CD4-positive, CD25-positive, alpha-beta regulatory T cell (primary cell): Measurements from ENCODE around the gene SH3RF1. TPM values are rescaled to one million over a fixed set of nuclear protein-coding genes. Genes with fewer than 3 reads are reported as not detected.

Experiments
- ATAC-seq, 2 donors: fragments of 150-1000 bp; cut with Tn5 transposase; one replicate each; pipeline ENCODE4 v1.10.0; 2021; ENCODE audit warnings: low read depth in 2 of 2, moderate number of reproducible peaks in 2 of 2, moderate library complexity in 1 of 2
- DNase-seq, 3 donors: peaks; one replicate each; pipeline versions ENCODE4 v3.0.0 to v3.0.0-alpha.2; 2012 to 2022; ENCODE audit warnings: mixed read lengths in 1 of 3
- H3K27ac ChIP-seq: one replicate; pipeline ENCODE4 v1.7.0; 2013; ENCODE audit warnings: mild to moderate bottlenecking, low read length; ENCODE audit not compliant: insufficient read depth, poor library complexity, severe bottlenecking
- H3K27me3 ChIP-seq: one replicate; pipeline ENCODE4 v1.7.0; 2013; ENCODE audit warnings: low read length; ENCODE audit not compliant: control insufficient read depth, insufficient read depth
- H3K36me3 ChIP-seq: one replicate; pipeline ENCODE4 v1.7.0; 2013; ENCODE audit warnings: mild to moderate bottlenecking, low read length, moderate library complexity; ENCODE audit not compliant: control insufficient read depth, insufficient read depth
- H3K4me1 ChIP-seq: 2 replicates; pipeline ENCODE4 v1.7.0; 2013; ENCODE audit warnings: mild to moderate bottlenecking, low read length; ENCODE audit not compliant: insufficient read depth, control insufficient read depth, poor library complexity, severe bottlenecking
- H3K4me3 ChIP-seq: one replicate; pipeline ENCODE4 v1.7.0; 2013; ENCODE audit warnings: low read depth, mild to moderate bottlenecking, low read length, moderate library complexity
- H3K9me3 ChIP-seq, 2 experiments: 1 replicate in 1 of 2; 2 replicates in 1 of 2; pipeline ENCODE4 v1.7.0; 2013; ENCODE audit warnings: low read length in 2 of 2, mild to moderate bottlenecking in 1 of 2, moderate library complexity in 1 of 2; ENCODE audit not compliant: control insufficient read depth in 2 of 2
- H3K27ac Mint-ChIP-seq, 3 donors: one replicate each; pipeline ENCODE4 v1.8.0; 2020 to 2022; ENCODE audit warnings: mild to moderate bottlenecking in 3 of 3, mixed read lengths in 3 of 3, moderate library complexity in 2 of 3
- H3K27me3 Mint-ChIP-seq: one replicate; pipeline ENCODE4 v1.8.0; 2022; ENCODE audit warnings: mild to moderate bottlenecking, mixed read lengths
- H3K36me3 Mint-ChIP-seq: one replicate; pipeline ENCODE4 v1.8.0; 2020; ENCODE audit warnings: mixed read lengths
- H3K4me1 Mint-ChIP-seq, 4 donors: one replicate each; pipeline ENCODE4 v1.8.0; 2020 to 2022; ENCODE audit warnings: mixed read lengths in 4 of 4, mild to moderate bottlenecking in 1 of 4
- H3K4me3 Mint-ChIP-seq, 4 donors: one replicate each; pipeline ENCODE4 v1.8.0; 2020 to 2022; ENCODE audit warnings: mild to moderate bottlenecking in 4 of 4, mixed read lengths in 4 of 4, moderate library complexity in 3 of 4
- H3K9me3 Mint-ChIP-seq, 7 donors: one replicate each; pipeline ENCODE4 v1.8.0; 2020 to 2022; ENCODE audit warnings: mixed read lengths in 7 of 7, mild to moderate bottlenecking in 3 of 7, moderate library complexity in 2 of 7
- polyA plus RNA-seq, 4 donors: library from polyadenylated mRNA; unstranded; fragments of 300-500 nt; fragmentation: Illumina TruSeq; gene quantifications; one replicate each; pipeline ENCODE4 v1.2.3, GENCODE V29; 2021
- total RNA-seq: library from RNA; stranded (reverse); gene quantifications from one replicate; pipeline ENCODE4 v1.2.3, GENCODE V29; 2022

The SH3RF1 gene
- total and polyA plus RNA-seq, 5 donors from 2014 or later, result 0.69 TPM; not detected in 4

GRCh38 chr4:169099771-169100180, 171.0 kb downstream of the SH3RF1 start:
- Mint-ChIP-seq H3K27ac (no peak overlapping the region), H3K27me3 (peaks cover 4% of the 10 kb centered on the region), H3K9me3 (peaks cover 0 to 6% (median 0%) of the 10 kb centered on the region in 7 donors), H3K4me3 (no peak overlapping the region), H3K36me3 (no peaks in the 10 kb centered on the region), H3K4me1 (no peaks in the 10 kb centered on the region)
- no peaks in the 10 kb centered on the region for H3K9me3 ChIP-seq
- DNase-seq, result no peak
- H3K27me3 ChIP-seq, result peaks cover 2% of the 10 kb centered on the region
- no peak overlapping the region for H3K4me3 ChIP-seq
- H3K36me3 ChIP-seq, result no peaks in the 10 kb centered on the region
- no peak overlapping the region for H3K27ac ChIP-seq
- no peaks in the 10 kb centered on the region for H3K4me1 ChIP-seq
- no peak for ATAC-seq

DNA sequence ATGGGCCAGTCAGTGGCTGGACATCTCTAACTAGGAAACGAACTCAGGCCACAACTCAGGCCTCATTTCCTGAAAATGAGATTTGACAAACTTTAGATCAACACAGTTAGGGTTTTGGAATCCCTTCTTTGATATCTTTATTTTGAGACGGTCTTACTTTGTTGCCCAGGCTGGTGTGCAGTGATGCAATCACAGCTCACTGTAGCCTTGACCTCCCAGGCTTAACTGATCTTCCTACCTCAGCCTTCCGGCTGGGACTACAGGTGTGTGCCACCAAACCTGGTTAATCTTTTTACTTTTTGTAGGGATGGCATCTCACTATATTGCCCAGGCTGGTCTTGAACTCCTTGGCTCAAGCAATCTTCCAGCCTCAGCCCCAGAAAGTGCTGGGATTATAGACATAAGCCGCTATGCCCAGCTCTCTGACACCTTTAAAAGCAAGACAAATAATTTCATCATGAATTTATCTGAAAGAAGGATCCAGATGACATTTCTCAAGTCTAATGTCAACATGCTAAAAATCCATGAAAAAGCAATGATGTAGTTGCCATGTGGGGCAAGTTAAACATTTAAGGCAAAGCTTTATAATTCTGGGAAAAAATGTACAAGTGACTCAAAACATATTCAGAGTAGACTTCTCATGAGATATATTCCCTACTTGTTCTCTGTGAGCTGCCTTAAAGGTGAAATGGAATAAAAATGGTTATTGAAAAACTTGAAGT, 171.6 kb downstream of the SH3RF1 start:
- Histone ChIP-seq H3K9me3 (no peaks in the 10 kb centered on the region), H3K27ac (no peak overlapping the region), H3K4me3 (no peak overlapping the region), H3K27me3 (peaks cover 2% of the 10 kb centered on the region), H3K36me3 (no peaks in the 10 kb centered on the region), H3K4me1 (no peaks in the 10 kb centered on the region)
- Mint-ChIP-seq H3K4me3 (no peak overlapping the region), H3K27ac (no peak overlapping the region), H3K27me3 (peaks cover 4% of the 10 kb centered on the region), H3K36me3 (no peaks in the 10 kb centered on the region), H3K9me3 (peaks cover 0 to 6% (median 0%) of the 10 kb centered on the region in 7 donors), H3K4me1 (no peaks in the 10 kb centered on the region)
- DNase-seq, result no peak
- ATAC-seq, result no peak

GRCh38 chr4:169098532-169098931, 172.2 kb downstream of the SH3RF1 start:
- no peak overlapping the region for H3K27ac Mint-ChIP-seq

DNA sequence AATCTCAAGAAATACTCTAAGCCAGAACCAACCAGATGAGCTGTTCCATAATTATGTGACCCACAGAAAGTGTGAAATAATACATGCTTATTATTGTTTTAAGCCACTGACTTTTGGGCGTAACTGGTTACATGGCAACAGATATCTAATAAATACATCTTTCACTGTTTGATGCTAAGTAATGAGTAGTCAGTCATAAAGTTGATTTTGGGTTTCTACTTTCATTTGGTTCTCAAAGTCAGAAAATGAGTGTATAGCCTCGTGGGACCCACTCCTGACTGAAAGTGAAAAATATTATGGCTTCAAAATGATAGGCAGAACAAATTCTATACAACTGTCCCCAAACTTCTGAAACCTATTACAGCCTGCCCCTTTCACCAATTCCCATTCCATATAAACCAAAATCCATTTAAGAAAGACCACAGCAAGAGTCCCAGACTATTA, 172.7 kb downstream of the SH3RF1 start:
- Mint-ChIP-seq H3K9me3 (peaks cover 0 to 6% (median 0%) of the 10 kb centered on the region in 7 donors), H3K36me3 (no peaks in the 10 kb centered on the region), H3K27ac (no peak overlapping the region), H3K4me3 (no peak overlapping the region), H3K4me1 (no peaks in the 10 kb centered on the region), H3K27me3 (peaks cover 4% of the 10 kb centered on the region)
- Histone ChIP-seq H3K36me3 (no peaks in the 10 kb centered on the region), H3K27me3 (peaks cover 2% of the 10 kb centered on the region), H3K9me3 (no peaks in the 10 kb centered on the region), H3K4me3 (no peak overlapping the region), H3K27ac (no peak overlapping the region), H3K4me1 (no peaks in the 10 kb centered on the region)
- DNase-seq (no peak), ATAC-seq (no peak)

More at GRCh38 chr4:169098532-169098931, 172.2 kb downstream of the SH3RF1 start:
- Mint-ChIP-seq H3K9me3 (peaks cover 0 to 6% (median 0%) of the 10 kb centered on the region in 7 donors), H3K27me3 (peaks cover 4% of the 10 kb centered on the region), H3K4me3 (no peak overlapping the region), H3K36me3 (no peaks in the 10 kb centered on the region), H3K4me1 (no peaks in the 10 kb centered on the region)
- DNase-seq (no peak), ATAC-seq (no peak)
- Histone ChIP-seq H3K36me3 (no peaks in the 10 kb centered on the region), H3K4me1 (no peaks in the 10 kb centered on the region), H3K27me3 (peaks cover 2% of the 10 kb centered on the region), H3K4me3 (no peak overlapping the region), H3K27ac (no peak overlapping the region), H3K9me3 (no peaks in the 10 kb centered on the region)

- Mint-ChIP-seq H3K36me3 (no peaks in the 10 kb centered on the region), H3K9me3 (peaks cover 0 to 6% (median 0%) of the 10 kb centered on the region in 7 donors), H3K4me1 (no peaks in the 10 kb centered on the region), H3K27ac (no peak overlapping the region), H3K4me3 (no peak overlapping the region), H3K27me3 (no peaks in the 10 kb centered on the region)
- H3K27me3 ChIP-seq, result peaks cover 2% of the 10 kb centered on the region
- no peak overlapping the region for H3K27ac ChIP-seq
- no peak for DNase-seq
- no peaks in the 10 kb centered on the region for H3K36me3 ChIP-seq
- H3K4me1 ChIP-seq, result no peaks in the 10 kb centered on the region
- ATAC-seq, result no peak
- H3K9me3 ChIP-seq, result no peaks in the 10 kb centered on the region
- no peak overlapping the region for H3K4me3 ChIP-seq
Measured at GRCh38 chr4:169096221-169096620, 174.5 kb downstream of the SH3RF1 start.

DNA sequence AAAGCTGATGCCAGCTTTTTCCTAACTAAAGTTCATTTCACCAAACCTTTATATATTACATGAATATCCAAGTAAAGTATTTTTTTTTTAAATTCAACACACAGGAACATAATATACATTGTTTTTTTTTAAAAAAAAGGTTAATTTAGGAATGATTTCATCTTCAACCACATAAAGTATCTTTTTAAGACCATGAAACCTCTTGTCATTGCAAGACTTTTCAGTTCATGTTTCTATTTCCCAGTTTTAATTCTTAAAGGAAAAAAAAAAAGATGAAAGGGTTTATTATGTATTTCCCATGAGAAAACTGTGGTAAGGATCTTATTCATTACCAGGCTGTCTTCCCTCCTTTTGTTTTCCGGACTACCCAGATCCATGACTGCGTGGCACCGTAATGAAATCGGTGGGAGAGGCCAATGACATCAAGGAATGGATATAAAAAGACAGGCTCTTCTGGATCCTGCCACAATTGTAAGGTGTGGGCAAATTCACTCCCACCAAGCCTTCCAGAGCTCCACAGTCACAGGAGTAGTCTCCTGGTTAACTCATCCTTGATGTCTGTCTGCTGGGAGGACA, 176.0 kb downstream of the SH3RF1 start:
- H3K27ac Mint-ChIP-seq, result no peak overlapping the region
- H3K4me3 Mint-ChIP-seq, result no peak overlapping the region
- H3K36me3 Mint-ChIP-seq, result no peaks in the 10 kb centered on the region
- H3K9me3 Mint-ChIP-seq, result peaks cover 0 to 7% (median 2%) of the 10 kb centered on the region in 7 donors
- Histone ChIP-seq H3K27ac (no peak overlapping the region), H3K9me3 (peaks cover 0 to 2% of the 10 kb centered on the region in 2 experiments), H3K4me1 (no peaks in the 10 kb centered on the region), H3K4me3 (no peak overlapping the region), H3K27me3 (peaks cover 2% of the 10 kb centered on the region), H3K36me3 (no peaks in the 10 kb centered on the region)
- H3K27me3 Mint-ChIP-seq, result no peaks in the 10 kb centered on the region
- no peaks in the 10 kb centered on the region for H3K4me1 Mint-ChIP-seq
- no peak for DNase-seq
- ATAC-seq, result no peak

DNA sequence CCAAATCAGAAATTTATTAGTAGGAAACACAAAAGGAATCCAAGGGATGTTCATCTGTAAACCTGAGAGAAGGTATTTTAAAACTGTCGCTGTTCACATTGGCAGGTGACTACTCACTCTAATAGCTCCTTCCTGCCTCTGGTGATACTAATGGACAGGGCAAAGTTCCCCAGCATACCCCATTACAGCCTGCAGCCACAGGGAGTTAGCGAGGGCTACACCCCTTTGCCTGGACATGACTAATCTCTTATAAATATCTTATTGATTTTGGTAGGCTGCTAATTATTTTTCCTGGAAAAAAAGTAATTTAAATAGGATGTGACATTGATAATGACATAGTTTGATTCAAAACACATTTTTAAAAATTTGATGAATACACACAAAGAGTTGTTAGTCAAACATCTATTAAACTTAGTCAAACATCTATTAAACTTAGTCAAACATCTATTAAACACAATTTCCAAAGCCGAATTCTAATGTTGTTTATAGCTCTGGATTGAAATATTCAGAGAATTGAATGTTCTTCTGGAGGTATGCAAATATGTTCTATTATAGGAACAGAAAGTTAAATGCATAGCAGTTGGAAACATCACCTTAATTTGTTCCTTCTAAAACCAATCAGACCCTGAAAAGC, 177.8 kb downstream of the SH3RF1 start:
- ATAC-seq, result no peak
- peaks cover 0 to 7% (median 2%) of the 10 kb centered on the region in 7 donors for H3K9me3 Mint-ChIP-seq

More for the DNA sequence above, 177.8 kb downstream of the SH3RF1 start:
- Histone ChIP-seq H3K9me3 (peaks cover 0 to 2% of the 10 kb centered on the region in 2 experiments), H3K27me3 (peaks cover 2% of the 10 kb centered on the region), H3K36me3 (no peaks in the 10 kb centered on the region), H3K4me1 (no peaks in the 10 kb centered on the region), H3K27ac (no peak overlapping the region), H3K4me3 (no peak overlapping the region)
- no peaks in the 10 kb centered on the region for H3K36me3 Mint-ChIP-seq
- H3K27me3 Mint-ChIP-seq, result no peaks in the 10 kb centered on the region
- no peak overlapping the region for H3K4me3 Mint-ChIP-seq
- H3K4me1 Mint-ChIP-seq, result no peaks in the 10 kb centered on the region
- no peak overlapping the region for H3K27ac Mint-ChIP-seq
- DNase-seq, result no peak
